Epithelial cell of esophagus (primary cell): ENCODE data around the gene ALOX5AP.
A peak's percentile ranks its signal among the peaks of the same experiment; 100 is the strongest.

Experiments used
- DNase-seq: peaks from one replicate; pipeline ENCODE4 v3.0.0; 2010; ENCODE audit warnings: low read depth
- H3K4me3 ChIP-seq: 2 replicates; pipeline ENCODE4 v1.5.1; 2011; ENCODE audit warnings: mild to moderate bottlenecking, low read length, control low read depth
- CTCF ChIP-seq: IDR thresholded peaks from 2 replicates; pipeline ENCODE4 v1.5.1; 2011; ENCODE audit warnings: low read depth, mild to moderate bottlenecking, low read length, control low read depth, inconsistent platforms; ENCODE audit not compliant: insufficient read depth; ENCODE audit errors: missing control alignments

ALOX5AP gene

GRCh38 chr13:30735872-30736175 is 481 bp downstream of the ALOX5AP start:
- no peak for DNase-seq
- TF ChIP-seq CTCF = no peak
- no peak overlapping the region for H3K4me3 ChIP-seq

GRCh38 chr13:30736461-30737320 is 1.3 kb downstream of the ALOX5AP start:
- no peak overlapping the region for H3K4me3 ChIP-seq
- no peak for DNase-seq
- no peak for TF ChIP-seq CTCF

GRCh38 chr13:30737511-30738337 is 2.4 kb downstream of the ALOX5AP start:
- TF ChIP-seq CTCF = no peak
- DNase-seq = no peak
- H3K4me3 ChIP-seq = no peak overlapping the region

- H3K4me3 ChIP-seq = no peak overlapping the region
- TF ChIP-seq CTCF = no peak
- no peak for DNase-seq
These were observed 3.3 kb downstream of the ALOX5AP start for GRCh38 chr13:30738526-30739236.

GRCh38 chr13:30739237-30739528 is 3.8 kb downstream of the ALOX5AP start:
- no peak for DNase-seq
- no peak overlapping the region for H3K4me3 ChIP-seq
- no peak for TF ChIP-seq CTCF

GRCh38 chr13:30739761-30740642 is 4.7 kb downstream of the ALOX5AP start:
- no peak overlapping the region for H3K4me3 ChIP-seq
- no peak for TF ChIP-seq CTCF
- peak; percentile 87 for DNase-seq
